Measurements from ENCODE around the gene CYBC1.

- TF ChIP-seq ZBTB17 (tag by site-specific recombination; IDR thresholded peaks at IDR 0.05) (no peak), CTCF (tag by site-specific recombination; IDR thresholded peaks at IDR 0.05) (no peak), REST (tag by site-specific recombination; IDR thresholded peaks at IDR 0.05) (no peak), ZNF175 (tag by site-specific recombination; IDR thresholded peaks at IDR 0.05) (no peak), TRIM28 (IDR thresholded peaks at IDR 0.05; ENCODE audit: borderline replicate concordance, low read length) (no peak), ZNF670 (tag by site-specific recombination; IDR thresholded peaks at IDR 0.05; ENCODE audit: low read depth) (no peak), ZBTB11 (tag by site-specific recombination; conservative IDR thresholded peaks at IDR 0.05; ENCODE audit: low read depth) (no peak), ZNF777 (tag by site-specific recombination; IDR thresholded peaks at IDR 0.05; ENCODE audit: borderline replicate concordance) (no peak), ZNF513 (tag by site-specific recombination; IDR thresholded peaks at IDR 0.05) (no peak), ZNF426 (tag by site-specific recombination; IDR thresholded peaks at IDR 0.05) (no peak), ZNF146 (tag by site-specific recombination; IDR thresholded peaks at IDR 0.05) (no peak), ATF2 (tag by site-specific recombination; IDR thresholded peaks at IDR 0.05; ENCODE audit: low read depth) (no peak), ZBTB7A (tag by site-specific recombination; IDR thresholded peaks at IDR 0.05; ENCODE audit: low read depth) (no peak)
Observed at GRCh38 chr17:82445542-82445941, 5.0 kb downstream of the CYBC1 start.
